GM12872 (cell line): ENCODE data around the gene UNC13D.
A peak's percentile ranks its signal among the peaks of the same experiment; 100 is the strongest.

ENCODE experiments used
- CTCF ChIP-seq: IDR thresholded peaks from 3 replicates; pipeline ENCODE4 v1.5.1; 2011; ENCODE audit warnings: low read depth, mild to moderate bottlenecking, low read length, moderate library complexity; ENCODE audit not compliant: insufficient read depth

UNC13D gene

DNA sequence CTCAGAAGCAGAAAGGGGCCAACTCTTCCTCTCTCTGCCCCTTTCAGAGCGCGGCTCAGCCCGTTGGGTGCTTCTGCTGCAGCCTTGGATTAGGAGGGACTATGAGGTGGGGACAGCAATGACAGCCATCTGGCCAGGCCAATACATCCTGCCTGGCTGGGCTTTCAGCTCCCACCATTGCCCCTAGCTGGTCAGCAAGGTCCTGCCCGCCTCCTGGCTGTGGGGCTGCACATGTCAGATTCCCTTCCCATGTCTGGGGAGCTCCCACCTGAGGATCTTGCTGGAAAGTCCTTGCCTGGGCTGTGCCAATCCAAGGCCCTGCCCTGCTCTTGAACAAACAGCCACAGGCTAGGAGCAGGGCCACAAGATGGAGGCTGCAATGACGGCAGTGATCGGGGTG, 44.3 kb upstream of the UNC13D start:
- no peak for TF ChIP-seq CTCF

DNA sequence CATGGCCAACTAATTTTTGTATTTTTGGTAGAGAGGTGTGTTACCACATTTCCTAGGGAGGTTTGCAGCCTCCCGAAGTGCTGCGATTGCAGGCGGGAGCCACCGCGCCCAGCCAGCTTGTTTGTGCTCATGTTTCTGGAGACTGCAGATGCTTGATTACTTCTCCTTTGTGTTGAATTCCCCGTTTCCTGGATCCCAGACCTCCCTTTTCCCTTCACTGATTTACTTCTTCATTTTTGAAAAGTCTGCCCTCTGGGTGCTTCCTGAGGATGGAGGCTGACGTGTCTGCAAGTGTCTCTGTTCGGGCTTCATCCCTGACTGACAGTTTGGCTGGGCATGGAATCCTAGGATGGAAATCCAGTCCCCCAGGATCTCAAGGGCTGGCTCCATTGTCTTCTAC, 41.2 kb upstream of the UNC13D start:
- no peak for TF ChIP-seq CTCF

GRCh38 chr17:75881678-75882454, 37.7 kb upstream of the UNC13D start:
- TF ChIP-seq CTCF = no peak

- no peak for TF ChIP-seq CTCF
Observed at GRCh38 chr17:75880266-75880665, 36.1 kb upstream of the UNC13D start.

- no peak for TF ChIP-seq CTCF
Observed at GRCh38 chr17:75878174-75878998, 34.2 kb upstream of the UNC13D start, which contains the start of gene TRIM47. TSS of gene TRIM47 (minus strand) at chr17:75878581. CDS start at chr17:75878548, 33 bp downstream.

- peak; percentile 58 for TF ChIP-seq CTCF
Observed at GRCh38 chr17:75877752-75878173, 33.6 kb upstream of the UNC13D start.

DNA sequence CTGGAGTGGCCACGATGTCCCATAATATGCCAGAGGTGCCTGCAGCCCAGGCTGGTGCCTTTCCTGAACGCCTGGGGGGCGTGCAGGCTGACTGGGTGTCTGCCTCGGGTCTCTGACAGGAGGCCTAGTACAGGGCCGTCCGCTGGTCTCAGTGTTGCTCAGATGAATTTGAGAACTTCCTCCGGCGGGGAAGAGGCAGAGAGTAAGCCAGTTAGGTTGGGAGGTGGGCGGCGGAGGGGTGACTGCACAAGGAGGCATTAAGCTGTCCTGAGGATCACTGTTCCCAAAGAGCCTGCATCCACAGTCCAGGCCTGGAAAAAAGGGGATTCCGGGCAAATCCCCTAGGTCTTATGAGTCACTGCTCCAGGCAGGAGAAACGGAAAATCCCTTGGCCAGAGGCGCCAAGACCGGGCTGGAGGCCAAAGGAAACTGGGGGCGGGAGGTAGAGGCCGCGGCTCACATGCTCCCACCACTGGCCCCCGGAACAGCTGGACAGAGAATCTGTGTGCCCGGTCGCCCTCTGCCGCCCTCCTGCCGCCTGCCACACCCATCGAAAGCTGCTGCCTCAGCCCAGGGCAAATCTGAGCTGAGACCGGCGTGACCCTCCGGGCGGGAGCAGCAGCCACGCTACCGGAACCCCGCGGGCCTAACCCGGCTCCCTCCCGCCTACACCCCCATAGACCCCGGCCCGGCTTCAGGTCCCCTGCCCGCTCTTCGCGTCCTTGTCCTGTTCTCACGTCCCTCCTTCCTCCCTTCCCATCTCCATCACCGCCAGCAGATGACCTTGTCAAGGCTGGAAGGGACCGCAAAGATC, 32.9 kb upstream of the UNC13D start:
- 0 out of 3 replicates have a peak, but pooled peaks have one; percentile 2 for TF ChIP-seq CTCF
